ENCODE measurements around the gene RMND1. TPM values are rescaled to one million over a fixed set of nuclear protein-coding genes. Genes with fewer than 3 reads are reported as not detected.
A peak's percentile ranks its signal among the peaks of the same experiment; 100 is the strongest.

The RMND1 gene
- total and polyA plus RNA-seq, 2 of the 13 experiments (the other 11 are each of a cell fraction or from before 2014, with no cell fraction given): 34.0 to 72.5 TPM

GRCh38 chr6:151391471-151392413, 60.2 kb downstream of the RMND1 start, which contains the start of gene ZBTB2 (continued):
- TF ChIP-seq MBNL3 (CRISPR knock-in tag; conservative IDR thresholded peaks at IDR 0.05) (no peak), ARHGAP35 (CRISPR knock-in tag; IDR thresholded peaks at IDR 0.05; ENCODE audit: borderline replicate concordance) (no peak), SRSF1 (optimal IDR thresholded peaks at IDR 0.05; ENCODE audit: low read depth, low read length) (no peak), ATF2 (CRISPR knock-in tag; IDR thresholded peaks at IDR 0.05) (no peak), HNF1B (CRISPR knock-in tag; IDR thresholded peaks at IDR 0.05) (peak; percentile 87), ATRX (CRISPR knock-in tag; IDR thresholded peaks at IDR 0.05; ENCODE audit: borderline replicate concordance) (no peak), ZSCAN9 (CRISPR knock-in tag; IDR thresholded peaks at IDR 0.05; ENCODE audit: borderline replicate concordance) (peak; percentile 81), YEATS4 (CRISPR knock-in tag; IDR thresholded peaks at IDR 0.05; ENCODE audit: borderline replicate concordance) (0 out of 2 replicates have a peak, but pooled peaks have one; percentile 56), NR0B2 (CRISPR knock-in tag; IDR thresholded peaks at IDR 0.05) (no peak; the same call in 1 of the 2 replicates), ZNF773 (CRISPR knock-in tag; IDR thresholded peaks at IDR 0.05; ENCODE audit: borderline replicate concordance) (peak; percentile 7; the same call in 1 of the 2 replicates), ZNF10 (CRISPR knock-in tag; IDR thresholded peaks at IDR 0.05; ENCODE audit: borderline replicate concordance, low read depth) (0 out of 2 replicates have a peak, but pooled peaks have one; percentile 55), POGK (CRISPR knock-in tag; conservative IDR thresholded peaks at IDR 0.05) (no peak), ZNF709 (CRISPR knock-in tag; IDR thresholded peaks at IDR 0.05) (0 out of 2 replicates have a peak, but pooled peaks have one; percentile 7), POLR2AphosphoS2 (IDR thresholded peaks at IDR 0.05; ENCODE audit: low read depth, low read length) (peak; percentile 69; the same call in 1 of the 2 replicates), ZNF276 (CRISPR knock-in tag; IDR thresholded peaks at IDR 0.05; ENCODE audit: low read depth) (0 out of 2 replicates have a peak, but pooled peaks have one; percentile 20), ZBTB33 (CRISPR knock-in tag; IDR thresholded peaks at IDR 0.05) (no peak), MATR3 (CRISPR knock-in tag; IDR thresholded peaks at IDR 0.05) (no peak)

Data from HepG2 (cell line).